LHCN-M2 (cell line): Measurements from ENCODE around the gene TGFBR1. TPM values are rescaled to one million over a fixed set of nuclear protein-coding genes. Genes with fewer than 3 reads are reported as not detected.

Experiments used
- DNase-seq: peaks from one replicate; pipeline ENCODE4 v3.0.0-alpha.2; 2012; ENCODE audit warnings: low read depth
- total RNA-seq: library from RNA; depleted of rRNA; stranded (reverse); fragments of >200 nt; gene quantifications from 2 replicates; pipeline ENCODE4 v1.2.3, GENCODE V29; 2014

The TGFBR1 gene
- total RNA-seq, 1 experiment from 2014 or later, result 58.0 TPM

DNA sequence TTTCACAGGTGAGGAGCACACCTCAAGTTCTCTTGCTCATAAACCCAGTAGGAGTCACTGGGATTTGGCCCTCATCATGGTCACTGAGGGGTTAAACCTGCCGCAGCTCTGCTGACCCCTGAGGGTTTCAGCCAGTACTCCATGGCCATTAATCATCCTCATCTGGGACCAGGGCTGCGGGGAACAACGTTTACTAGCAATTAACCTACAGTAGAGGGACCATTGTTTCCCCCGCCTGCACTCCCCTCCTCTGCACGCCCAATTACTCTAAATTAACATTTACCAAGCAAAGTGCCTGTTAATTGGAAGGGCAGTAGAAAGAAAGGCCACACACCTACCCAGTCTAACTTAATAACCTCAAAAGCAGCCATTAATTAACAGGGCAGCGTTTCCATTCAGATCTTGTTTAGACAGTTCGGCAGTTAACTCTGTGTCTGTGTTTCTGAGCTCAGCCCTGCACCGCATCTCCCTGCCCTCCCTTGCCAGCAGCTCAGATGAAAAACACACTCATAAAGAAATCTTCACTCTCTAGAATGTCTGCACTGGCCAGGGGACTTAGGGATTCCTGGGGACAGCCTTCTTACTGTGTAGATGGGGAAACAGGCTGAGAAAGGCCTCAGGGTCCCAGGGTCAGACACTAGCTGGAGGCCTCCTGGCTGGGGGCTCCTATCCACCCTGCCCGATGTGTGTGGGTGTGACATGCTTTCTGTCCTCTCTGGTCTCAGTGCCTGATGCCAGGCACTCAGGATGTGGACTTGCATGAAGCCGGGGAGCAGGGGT is 65.3 kb downstream of the TGFBR1 start:
- no peak for DNase-seq

DNA sequence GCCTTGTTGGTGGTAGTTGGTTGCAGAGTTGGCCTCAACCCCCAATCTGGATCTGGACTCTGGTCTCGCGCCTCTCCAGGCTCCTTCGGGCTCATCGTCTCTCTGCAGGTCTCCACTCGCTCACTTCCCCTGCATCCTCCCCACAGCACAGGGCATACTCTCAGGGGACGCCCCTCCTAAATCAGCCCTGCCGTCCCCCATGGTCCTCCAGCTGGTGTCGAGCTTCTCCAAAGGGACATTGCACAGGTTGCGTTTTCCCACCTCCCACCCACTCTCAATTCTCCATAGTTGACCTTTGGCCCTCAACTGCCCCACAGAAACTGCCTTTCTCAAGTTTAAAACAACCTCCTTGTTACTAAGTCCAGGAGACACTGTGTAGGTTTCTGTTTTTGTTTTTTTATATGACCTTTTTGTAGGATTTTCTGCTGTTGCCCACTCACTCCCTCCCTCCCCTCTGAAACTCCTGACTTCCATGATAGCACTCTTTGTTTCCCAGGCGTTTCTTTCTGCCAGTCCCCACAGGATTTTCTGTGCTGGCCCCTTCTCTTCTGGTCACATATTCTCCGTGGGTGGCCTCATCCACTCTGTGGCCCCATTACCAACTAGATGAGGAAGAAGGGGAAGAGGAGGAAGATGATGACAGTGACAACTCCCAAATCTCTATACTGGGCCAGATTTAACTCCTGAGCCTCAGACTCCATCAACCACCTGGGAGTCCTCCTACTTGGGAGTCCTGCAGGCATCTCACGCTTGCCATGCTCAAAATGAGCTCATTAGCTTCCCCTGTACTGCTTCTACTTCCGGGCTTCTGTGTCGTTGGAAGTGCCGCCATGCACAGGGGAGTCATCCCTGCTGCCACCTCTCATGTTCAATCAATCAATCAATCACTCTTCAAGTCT is 66.6 kb downstream of the TGFBR1 start:
- DNase-seq, result no peak

DNA sequence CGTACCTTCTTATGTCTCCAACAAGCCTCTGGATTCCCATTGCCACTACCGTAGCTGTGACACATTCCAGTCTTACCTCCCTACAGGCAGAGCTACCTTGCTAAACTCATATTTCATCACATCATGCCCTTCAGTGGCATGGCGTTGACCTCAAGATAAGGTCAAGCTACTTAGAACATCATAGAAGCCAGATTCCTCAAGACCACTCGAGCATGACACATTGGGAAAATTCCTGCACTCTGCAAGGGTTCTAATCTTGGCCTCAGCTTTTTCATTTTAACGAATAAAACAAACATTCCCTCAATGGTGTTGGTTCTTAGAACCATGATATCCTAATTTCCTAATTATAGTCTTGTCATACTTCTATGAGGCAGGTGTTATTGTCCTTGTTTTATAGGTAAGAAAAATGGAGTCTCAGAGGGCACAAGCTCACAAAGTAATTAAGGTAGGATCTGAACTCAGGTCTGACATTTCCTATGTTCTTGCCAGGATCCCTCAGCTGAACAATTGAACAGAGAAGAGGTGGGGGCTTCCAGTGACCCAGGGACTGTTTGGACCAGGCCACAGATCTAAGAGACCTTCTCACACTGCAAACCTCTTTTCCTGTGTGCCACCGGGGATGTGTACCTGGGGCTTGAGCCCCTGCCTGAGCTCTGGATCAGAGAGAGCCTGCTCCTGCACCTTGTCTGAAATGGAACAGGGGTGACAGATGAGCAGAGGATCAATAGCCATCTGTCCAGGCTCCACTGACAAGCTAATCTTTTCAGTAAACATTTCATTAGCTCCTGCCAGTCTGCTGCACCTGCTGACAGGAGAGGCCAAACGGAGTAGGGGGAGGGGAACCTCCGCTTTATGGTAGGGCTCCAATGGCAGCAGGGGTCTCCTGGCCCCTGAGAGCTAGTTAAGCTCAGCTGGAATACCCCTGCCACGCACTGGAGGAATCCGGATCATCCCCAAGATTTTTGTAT is 67.5 kb downstream of the TGFBR1 start:
- DNase-seq, result no peak

DNA sequence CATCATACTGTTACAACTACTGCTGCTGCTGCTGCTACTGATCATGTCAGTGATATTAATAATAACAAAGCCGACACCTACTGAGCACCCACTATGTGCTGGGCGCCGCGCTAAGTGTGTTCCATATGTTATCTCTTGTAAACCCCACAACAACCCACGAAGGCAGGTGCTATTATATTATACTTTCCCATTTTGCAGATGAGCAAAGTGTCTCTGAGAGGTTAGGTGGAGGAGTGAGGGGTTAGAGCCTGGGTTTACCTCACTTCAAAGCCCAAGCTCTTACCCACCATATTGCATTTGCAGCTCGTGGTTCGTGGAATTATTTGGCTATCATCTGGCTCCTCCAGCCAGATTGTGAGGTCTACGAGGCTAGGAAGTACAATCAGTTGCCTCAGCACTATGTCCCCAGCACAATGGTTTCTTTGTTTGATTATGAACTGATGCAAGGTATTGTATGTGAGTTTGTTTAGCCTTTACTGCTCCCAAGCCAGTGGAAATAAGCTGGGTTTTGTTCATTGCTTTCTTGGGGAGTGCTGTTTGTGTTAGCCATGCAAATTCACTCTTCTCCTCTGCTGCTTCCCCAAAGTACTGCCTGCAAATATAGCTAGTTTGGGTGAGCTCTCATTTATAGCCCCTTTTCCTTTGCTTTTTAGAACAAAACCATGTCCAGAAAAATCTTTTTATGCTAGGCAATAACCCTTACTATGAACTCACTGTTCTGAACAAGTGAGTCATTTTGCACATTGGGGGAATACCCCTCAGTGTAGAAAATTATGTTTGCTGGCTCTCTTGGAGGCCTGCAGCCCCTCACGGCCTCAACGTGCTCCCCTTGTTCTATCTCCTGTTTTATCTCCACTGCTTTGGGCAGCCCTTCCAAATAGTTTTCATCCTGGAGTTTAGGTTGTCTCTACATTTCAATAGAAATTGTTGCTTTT is 68.9 kb downstream of the TGFBR1 start:
- DNase-seq, result no peak

DNA sequence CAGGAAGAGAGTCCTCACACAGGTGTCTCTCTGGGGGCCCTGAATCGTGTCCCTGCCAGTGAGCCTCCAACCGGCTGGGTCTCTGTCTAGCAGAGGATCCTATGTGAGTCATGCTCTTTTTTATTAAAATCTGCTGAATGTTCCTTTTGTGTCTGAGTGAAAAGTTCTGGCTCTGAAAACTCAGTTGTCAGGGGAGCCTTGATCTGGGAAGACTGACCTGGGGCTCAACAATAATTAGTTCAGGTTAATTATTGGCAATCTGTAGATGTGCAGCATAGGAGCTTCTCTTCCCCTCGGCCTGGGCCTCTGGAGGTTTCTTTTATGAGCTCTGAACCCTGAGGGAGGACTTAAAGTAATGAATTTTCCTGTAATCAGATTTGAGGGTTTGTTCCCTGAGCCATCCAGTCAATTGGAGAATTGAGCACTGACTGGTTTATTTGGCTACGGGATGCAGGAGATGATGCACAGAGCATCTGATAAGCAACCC is 71.7 kb downstream of the TGFBR1 start:
- no peak for DNase-seq

DNA sequence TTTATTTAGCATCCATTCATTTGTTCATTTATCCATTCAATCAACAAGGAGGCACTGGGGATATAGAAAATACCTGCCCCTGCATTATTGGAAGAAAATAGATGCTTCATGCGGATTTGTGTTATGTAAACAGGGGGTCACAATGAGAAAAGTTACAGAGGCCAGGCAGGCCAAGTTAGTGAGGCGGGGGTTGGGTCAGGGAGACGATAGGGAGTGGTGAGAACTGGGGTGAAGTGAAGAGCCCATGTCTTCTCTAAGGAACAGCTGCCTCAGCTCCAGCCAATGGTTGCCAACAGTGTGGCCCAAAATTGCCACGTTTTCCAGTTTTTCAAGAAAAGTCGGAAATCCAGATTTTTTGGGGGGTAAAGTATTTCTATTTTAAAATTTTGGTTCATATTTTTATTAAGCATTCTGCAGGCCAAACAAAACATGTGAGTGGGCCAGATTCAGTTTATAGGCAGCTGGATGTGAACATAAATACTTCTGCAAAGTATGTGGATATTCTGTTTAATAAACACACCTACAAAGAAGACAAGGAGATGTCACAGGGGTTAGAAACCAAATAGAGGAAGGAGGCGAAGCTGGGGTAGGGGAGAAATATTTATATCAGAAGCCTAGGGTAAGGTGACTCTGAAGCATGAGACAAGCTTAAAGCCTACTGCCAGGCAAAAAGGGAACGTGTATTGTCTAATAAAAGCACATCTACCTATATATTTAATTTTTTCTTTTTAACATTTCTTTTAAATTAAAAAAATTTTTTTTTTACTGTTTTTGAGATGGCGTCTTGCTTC is 72.9 kb downstream of the TGFBR1 start:
- no peak for DNase-seq

DNA sequence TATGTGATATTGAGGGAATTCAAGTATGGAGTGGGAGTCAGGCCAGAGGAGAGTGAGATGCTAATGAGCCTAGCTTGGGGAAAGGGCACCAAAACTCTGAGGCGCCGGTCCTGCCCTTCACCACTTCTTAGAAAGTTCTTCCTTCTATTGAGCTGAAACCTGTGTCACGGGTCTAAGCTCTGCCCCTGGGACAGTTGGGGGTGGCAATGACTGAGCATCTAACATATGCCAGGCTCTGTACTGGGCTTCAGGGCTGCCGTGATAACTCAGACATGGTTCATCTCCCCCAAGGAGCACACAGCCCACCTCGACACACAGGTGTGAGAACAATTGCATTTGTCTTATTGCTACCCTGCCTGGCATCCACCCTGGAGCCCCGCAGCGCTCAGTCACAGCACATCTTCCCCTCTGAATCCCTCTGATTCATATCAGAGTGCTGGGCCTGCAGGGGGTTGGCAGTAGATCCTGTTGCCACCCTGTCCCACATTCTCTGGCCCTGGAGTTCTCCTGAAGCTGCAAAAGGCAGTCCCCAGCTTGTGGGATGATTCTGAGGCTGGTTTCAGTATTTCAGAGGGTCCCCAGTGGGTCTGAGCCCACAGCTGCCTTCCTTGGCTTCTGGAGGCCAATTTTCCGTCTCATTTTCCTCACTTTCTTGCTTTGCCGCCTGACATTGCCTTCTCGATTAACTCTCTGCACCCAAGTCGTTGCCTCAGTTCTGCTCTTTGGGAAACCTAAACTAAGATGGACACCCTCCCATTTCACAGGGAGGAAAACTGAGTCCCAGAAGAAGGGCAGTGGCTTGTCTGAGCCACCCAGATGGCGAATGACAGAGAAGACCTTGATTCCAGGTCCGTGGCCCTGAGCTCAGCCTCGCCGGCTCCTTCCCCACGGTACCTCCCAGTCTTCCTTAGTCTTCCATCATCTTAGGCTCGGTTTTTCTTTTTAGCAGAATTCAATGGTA is 74.3 kb downstream of the TGFBR1 start:
- DNase-seq, result no peak

DNA sequence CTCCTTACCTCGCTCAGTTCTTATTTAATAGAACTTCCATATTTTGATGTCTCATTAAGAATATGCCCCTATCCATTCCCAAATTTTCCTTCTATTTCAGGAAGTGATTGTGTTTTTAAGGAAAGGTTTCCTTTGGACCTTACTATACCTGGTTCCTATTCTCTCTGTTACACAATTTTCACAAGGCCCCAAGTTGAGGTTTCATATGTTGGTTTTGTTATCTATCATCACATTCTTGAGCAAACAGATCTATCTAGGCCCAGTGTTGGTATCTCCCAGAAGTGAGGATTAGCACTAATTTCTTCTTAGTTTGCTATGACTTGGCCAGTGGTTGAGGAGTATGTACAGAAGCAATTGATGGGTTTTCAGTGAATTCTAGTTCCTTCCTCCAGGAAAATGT is 75.3 kb downstream of the TGFBR1 start:
- DNase-seq, result no peak

DNA sequence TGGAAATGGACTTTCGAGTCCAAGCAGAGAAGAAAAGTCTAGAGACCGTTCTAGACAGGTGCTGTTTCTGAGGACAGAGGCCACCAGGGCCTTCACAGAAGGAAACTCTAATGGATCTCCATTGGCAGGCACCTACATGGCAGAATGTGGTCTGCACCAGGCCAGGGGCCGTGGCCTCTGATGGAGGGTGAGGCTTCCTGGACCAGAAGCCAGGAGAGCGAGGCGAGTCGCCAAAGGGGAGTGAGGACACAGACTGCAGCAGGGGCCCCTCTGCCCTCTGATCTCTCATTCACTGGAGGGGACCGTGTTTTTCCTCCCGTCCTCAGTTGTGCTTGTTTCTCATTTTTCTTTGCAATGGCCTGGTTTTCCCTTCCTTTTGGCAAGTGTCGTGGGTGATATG is 75.7 kb downstream of the TGFBR1 start:
- no peak for DNase-seq

DNA sequence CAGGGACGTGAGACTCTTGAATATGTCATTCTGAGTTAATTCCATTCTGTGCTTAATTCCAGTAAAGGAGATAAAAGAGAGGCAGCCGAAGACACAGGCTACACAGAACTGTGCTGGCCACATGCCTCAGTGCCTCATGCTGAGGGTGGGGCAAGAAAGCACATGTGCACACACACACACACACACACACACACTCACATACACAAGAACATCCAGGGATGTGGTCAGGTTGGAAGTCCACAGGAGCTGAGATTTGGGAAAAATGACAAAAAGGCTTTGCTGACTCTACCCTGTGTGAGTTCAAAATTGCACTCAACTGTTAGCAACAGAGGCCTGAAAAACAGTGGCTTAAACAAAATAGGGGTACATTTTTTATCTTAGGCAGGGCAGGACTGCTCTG is 76.3 kb downstream of the TGFBR1 start:
- DNase-seq, result no peak

DNA sequence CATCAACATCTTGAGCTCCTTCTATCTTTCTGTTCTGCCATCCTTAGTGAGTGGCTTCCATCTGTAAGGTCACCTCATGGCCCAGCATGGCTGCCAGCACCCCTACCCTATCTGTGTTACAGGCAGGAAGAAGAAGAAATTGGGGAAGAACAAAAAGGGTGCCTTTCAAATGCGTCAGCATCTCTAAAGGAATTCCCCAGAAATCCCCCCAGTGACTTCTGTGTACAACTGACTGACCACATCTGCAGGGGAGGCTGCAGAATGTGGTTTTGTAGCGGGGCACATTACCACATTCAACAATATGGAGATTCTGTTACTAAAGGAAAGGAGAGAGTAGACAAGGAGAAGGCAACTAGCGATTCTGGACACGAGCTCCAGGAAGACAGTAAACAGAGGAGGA is 76.7 kb downstream of the TGFBR1 start:
- peak; percentile 63 for DNase-seq

DNA sequence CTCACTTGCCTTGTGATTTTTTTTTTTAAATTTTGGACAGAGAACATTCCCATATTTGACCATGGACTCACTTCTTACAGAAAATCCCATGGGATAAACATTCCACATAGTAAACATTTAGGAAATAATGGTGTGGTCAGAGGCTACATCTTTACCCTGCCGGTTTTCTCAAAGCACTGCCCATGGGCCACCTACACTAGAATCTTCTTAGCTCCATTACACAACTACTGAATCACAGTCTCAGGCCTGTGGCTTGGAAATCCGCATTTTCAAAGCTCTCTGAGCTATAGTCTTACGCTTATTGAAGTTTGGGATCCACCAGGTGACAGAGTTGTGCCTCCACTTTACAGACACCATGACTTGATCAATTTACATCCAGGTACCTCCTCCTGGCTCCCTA is 77.4 kb downstream of the TGFBR1 start:
- DNase-seq, result peak; percentile 18

DNA sequence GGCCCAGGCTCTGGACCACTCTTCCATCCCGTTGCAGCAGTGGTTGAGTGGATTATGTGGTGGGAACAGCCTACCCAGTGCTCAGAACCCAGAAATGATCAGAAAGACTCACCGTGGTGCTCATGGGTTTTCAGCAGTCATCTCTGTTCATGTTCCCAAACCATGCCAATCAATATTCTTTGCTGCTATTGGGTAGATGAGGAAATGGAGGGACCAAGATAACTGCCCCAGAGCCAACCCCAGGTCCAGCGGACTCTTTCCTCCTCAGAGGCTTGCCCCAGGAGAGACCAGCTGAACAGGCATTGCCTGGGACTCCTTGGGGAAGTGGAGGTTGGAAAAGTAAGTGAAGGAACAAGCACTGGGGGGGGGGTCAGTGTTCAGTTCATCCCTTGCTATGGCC is 78.7 kb downstream of the TGFBR1 start:
- DNase-seq, result no peak

DNA sequence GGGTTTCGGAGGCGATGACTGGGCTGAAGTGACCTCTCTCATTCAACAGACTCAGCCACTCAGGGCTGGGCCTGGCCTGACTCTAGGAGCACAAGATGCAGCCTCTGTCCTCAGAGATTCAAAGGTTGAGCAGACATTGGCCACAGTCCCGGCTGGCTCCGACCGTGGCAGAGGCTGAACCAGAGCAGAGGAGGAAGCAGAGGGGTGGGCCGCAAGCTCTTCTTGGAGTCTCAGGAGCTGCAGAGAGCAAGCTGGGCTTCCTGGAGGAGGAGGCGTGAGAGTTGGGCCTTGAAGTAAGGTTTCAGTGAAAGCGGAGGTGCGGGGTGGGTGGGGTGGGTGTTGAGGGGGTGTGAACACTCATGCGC is 79.2 kb downstream of the TGFBR1 start:
- DNase-seq, result no peak

DNA sequence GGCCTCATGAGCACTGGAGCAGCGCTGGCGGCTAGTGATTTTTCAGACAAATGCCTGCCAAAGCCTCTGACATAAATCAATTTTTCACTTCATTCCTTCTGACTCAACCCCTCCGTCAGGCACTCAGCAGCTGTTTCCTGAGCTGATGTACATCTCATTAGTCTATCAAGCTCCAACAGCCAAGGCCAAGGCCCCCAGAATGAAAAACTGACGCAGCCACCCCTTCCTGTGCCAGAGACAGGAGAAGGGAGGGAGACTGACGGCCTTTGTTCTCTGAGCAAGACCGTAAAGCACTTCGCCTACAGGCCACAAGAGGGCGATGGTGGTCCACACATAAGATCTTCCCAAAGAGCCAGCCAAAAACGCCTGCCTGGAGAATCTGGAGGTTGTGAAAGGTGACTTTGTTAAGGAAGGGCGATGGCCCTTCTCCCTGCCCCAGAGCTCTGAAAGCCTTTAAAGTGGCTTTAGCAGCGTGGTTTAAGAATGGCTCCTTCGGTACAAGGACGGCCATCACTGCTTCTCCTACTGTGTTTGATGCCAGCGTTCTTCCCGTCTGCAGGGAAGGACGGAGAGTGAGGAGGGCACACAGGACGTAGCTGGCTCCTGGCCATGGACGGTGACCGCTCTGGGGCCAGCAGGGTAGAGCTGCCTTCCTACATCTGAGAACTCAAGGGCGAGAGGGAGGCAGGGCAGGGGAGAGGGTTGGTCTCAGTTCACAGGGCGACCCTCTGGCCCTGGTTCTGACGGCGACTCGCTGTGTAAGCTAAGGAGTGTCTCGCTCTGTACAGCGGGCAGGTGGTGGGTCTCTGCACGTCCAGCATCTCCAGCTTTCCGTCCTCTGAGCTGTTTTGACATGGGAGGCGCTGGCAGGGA is 79.8 kb downstream of the TGFBR1 start:
- peak; percentile 99 for DNase-seq

DNA sequence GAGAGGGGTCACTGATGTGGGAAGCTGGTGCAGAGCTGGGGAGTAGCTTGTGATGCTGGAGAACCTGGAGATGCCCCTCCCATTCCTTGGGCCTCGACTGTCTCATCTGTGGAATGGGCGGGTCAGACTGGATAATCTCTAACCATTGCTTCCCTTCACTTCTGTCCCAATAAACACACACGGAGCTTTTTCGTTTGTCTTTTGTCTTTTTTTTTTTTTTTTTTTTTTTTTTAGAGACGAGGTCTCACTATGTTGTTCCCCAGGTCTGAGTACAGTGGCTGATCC is 80.4 kb downstream of the TGFBR1 start:
- no peak for DNase-seq

DNA sequence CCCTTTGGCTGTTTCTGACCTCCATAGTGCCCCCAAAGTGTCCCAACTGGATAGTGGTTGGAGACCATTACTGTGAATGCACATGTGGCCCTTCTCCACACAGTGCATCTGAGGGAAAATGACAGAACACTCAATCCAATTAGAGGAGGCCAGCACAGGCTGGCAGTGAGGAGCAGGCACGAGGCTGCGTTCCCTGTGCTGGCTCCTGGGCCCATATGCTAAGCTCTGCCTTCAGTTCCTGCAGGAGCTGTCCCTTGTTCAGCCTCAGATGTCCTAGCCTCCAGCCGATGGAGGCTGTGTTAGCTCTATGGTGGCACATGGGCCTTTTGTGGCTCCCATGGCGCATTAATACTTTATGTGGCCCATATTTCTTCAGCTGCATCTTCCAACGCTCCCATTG is 81.0 kb downstream of the TGFBR1 start:
- no peak for DNase-seq

DNA sequence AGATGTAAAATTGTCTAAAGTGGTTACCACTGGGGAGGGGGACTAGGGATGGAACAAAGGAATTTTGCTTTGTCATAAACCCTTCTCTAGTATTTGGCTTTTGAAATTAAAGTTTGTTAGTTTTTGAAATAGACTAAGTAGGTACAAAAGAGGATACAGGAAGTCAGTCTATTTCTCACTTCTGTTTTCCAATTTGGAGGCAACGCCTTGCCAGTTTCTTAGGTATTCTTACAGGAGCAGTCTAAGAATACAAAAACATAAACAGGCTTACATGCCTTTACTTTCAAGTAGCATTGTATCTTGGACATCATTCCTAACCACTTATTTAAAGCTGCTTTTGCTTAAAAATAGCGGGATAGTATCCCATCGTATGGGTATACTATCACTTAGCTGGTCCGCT is 82.4 kb downstream of the TGFBR1 start:
- DNase-seq, result no peak
